Measurements from ENCODE around the gene TMEM97. TPM values are rescaled to one million over a fixed set of nuclear protein-coding genes. Genes with fewer than 3 reads are reported as not detected.
"Not testable (repeated sequence)": the region's sequence is repeated elsewhere in the genome, so short reads cannot be mapped to it uniquely, and the experiment has no call there.

The TMEM97 gene
- total RNA-seq, 3 donors from 2014 or later: 14.3 to 25.1 (median 18.1) TPM

- H3K36me3 ChIP-seq (ENCODE audit: low read depth): peaks cover 4% of the 10 kb centered on the region
- DNase-seq (peak; percentile 53 to 66 (median 53)), ATAC-seq (peak; percentile 31)
- peak overlapping the region; percentile 84 for H3K4me3 ChIP-seq
- peaks cover 23% of the 10 kb centered on the region for H3K4me1 ChIP-seq (ENCODE audit: low read depth)
- intact Hi-C loops (cut with DNase I, micrococcal nuclease): no loop called here
- H3K9me3 ChIP-seq: no peaks in the 10 kb centered on the region
- TF ChIP-seq CTCF (IDR thresholded peaks at IDR 0.05): no peak
These were observed 17.2 kb downstream of the TMEM97 start for GRCh38 chr17:28335959-28336871.

- ATAC-seq (no peak), DNase-seq (no peak)
- H3K4me3 ChIP-seq: no peak overlapping the region
These were observed 19.2 kb downstream of the TMEM97 start for GRCh38 chr17:28338056-28338768.

GRCh38 chr17:28338769-28339212 is 19.8 kb downstream of the TMEM97 start:
- DNase-seq; H3K4me3 ChIP-seq; intact Hi-C loops (cut with DNase I, micrococcal nuclease); H3K9me3 ChIP-seq; ATAC-seq; H3K36me3 ChIP-seq (ENCODE audit: low read depth): not testable (repeated sequence)
- H3K4me1 ChIP-seq (ENCODE audit: low read depth): peaks cover 19% of the 10 kb centered on the region

More at GRCh38 chr17:28338056-28338768, 19.2 kb downstream of the TMEM97 start:
- H3K4me1 ChIP-seq (ENCODE audit: low read depth): peaks cover 23% of the 10 kb centered on the region
- no peak for TF ChIP-seq CTCF (IDR thresholded peaks at IDR 0.05)
- H3K36me3 ChIP-seq (ENCODE audit: low read depth): peaks cover 4% of the 10 kb centered on the region
- intact Hi-C loops (cut with DNase I, micrococcal nuclease): no loop called here
- H3K9me3 ChIP-seq: no peaks in the 10 kb centered on the region

- H3K4me3 ChIP-seq: no peak overlapping the region
- peaks cover 10% of the 10 kb centered on the region for H3K36me3 ChIP-seq (ENCODE audit: low read depth)
- no peak for TF ChIP-seq CTCF (IDR thresholded peaks at IDR 0.05)
- DNase-seq (no peak), ATAC-seq (no peak)
- no peaks in the 10 kb centered on the region for H3K9me3 ChIP-seq
- intact Hi-C loops (cut with DNase I, micrococcal nuclease): no loop called here
- H3K4me1 ChIP-seq (ENCODE audit: low read depth): peaks cover 13% of the 10 kb centered on the region
These were observed 20.4 kb downstream of the TMEM97 start for GRCh38 chr17:28339431-28339830.

- ATAC-seq: no peak
- intact Hi-C loops (cut with DNase I, micrococcal nuclease): no loop called here
- no peak for DNase-seq
These were observed 21.4 kb downstream of the TMEM97 start for GRCh38 chr17:28340374-28340773.

More at GRCh38 chr17:28340374-28340773, 21.4 kb downstream of the TMEM97 start:
- no peak overlapping the region for H3K4me3 ChIP-seq
- TF ChIP-seq CTCF (IDR thresholded peaks at IDR 0.05): no peak
- peaks cover 8% of the 10 kb centered on the region for H3K36me3 ChIP-seq (ENCODE audit: low read depth)
- no peaks in the 10 kb centered on the region for H3K9me3 ChIP-seq
- peaks cover 6% of the 10 kb centered on the region for H3K4me1 ChIP-seq (ENCODE audit: low read depth)

Measured in mucosa of descending colon (tissue), 3 donors.